AG20443 (cell line): ENCODE data around the gene RTN4IP1.
"Not testable (repeated sequence)": the region's sequence is repeated elsewhere in the genome, so short reads cannot be mapped to it uniquely, and the experiment has no call there.

Experiments
- DNase-seq: peaks from one replicate; pipeline ENCODE4 v3.0.0; 2012; ENCODE audit warnings: low spot score, mixed read lengths

The RTN4IP1 gene

DNA sequence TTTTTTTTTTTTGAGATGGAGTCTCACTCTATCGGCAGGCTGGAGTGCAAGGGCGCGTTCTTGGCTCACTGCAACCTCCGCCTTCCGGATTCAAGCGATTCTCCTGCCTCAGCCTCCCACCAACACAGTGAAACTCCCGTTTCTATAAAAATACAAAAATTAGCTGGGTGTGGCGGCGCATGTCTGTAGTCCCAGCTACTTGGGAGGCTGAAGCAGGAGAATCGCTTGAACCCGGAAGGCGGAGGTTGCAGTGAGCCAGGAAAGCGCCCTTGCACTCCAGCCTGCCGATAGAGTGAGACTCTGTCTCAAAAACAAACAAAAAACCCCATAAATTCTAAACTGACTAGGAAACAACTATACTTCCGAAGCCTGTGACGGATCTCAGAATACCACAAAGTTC lies 1.5 kb downstream of the RTN4IP1 start:
- not testable (repeated sequence) for DNase-seq

DNA sequence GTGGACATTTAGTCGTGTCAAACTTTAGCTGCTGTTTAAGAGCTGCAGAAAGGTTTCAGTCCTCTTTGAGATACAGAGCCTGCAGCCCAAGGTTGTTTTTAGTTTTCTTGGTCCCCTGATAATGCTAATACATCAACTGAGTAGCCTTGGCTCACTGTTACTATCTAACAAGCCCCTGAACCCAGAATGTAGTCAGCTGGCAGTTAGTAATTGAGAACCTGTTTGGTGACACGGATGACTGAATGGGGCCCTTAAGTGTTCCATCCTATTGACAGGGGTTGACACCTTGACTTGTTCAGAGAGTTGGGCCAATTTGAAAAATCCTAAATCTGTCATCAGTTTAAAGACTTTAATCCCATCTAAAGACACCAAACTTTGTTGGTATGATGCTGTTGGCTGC lies 2.8 kb downstream of the RTN4IP1 start:
- DNase-seq = no peak

DNA sequence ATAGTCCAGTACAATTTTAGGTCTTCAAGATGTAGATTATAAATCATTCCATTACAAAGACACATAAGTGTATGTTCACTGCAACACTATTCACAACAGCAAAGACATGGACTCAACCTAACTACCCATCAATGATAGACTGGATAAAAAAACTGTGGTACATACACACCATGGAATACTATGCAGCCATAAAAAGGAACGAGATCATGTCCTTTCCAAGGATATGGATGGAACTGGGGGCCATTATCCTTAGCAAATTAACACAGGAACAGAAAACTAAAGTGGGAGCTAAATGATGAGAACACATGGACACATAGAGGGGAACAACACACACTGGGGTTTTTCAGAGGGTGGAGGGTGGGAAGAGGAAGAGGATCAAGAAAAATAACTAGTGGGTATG lies 6.3 kb downstream of the RTN4IP1 start:
- no peak for DNase-seq

DNA sequence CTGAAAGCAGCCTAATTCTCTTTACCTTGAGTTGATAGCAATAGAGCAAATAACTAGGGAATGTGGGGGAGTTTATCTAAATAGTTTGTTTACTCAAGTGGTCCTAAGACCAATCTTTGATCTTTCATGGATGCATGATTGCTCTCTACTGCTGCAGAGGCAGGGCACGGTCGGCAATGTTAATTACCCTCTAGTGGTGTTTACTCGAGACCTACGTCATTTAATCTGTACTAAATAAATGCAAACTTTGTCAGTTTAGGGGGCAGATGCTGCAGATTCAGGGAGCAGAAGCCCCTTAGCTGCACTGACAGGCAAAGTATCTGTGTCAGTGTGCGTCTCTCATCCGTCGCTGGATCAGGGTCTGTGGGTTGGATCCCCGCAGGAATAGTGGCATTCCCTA lies 6.9 kb downstream of the RTN4IP1 start:
- no peak for DNase-seq

DNA sequence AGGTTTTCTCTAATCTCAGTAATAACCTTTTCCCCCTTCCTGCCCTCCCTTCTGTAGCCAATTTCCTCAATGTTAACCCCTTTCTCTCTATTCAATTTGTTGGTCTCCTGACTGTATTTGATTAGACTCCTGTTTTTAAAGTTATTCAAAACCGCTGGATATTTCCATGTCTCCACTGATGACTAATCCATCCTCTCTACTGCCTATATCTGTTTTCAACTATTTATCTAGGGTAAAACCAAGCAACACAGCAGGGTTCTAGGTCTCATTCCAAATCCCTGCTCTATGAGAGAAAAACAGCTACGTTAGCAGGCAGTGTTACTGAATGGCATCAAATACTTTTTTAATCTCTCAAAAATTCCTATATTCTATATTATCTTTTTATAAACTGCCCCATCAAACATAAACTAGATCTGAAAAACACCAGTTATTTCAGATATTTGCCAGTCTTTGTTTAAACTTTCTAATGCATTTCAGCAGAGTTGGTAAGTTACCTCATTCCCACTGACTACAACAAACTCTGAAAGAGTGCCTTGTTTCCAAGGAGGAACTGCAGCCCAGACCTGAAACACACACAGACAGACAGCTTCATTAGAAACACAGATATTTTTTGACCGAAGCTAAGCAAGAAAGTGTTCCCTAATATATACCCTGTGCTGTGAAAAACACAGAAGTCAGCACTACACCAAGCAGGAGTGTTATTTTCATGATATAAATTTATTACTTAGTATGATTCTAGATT lies 8.2 kb downstream of the RTN4IP1 start:
- no peak for DNase-seq

DNA sequence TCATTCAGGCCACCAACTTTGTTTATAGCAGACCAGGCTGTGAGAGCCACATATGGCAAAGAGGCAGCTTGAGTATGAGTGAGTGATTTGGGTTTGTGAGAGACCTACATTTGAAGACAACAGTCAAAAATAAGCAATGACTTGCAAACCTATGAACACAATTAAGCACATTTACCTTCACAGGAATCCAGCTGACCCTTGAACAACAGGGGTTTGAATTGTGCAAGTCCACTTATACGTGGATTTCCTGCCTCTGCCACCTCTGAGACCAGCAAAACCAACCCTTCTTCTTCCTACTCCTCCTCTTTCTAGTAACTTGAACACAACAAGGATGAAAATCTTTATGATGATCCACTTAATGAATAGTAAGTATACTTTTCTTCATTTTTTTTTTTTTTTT lies 10.1 kb downstream of the RTN4IP1 start:
- no peak for DNase-seq

DNA sequence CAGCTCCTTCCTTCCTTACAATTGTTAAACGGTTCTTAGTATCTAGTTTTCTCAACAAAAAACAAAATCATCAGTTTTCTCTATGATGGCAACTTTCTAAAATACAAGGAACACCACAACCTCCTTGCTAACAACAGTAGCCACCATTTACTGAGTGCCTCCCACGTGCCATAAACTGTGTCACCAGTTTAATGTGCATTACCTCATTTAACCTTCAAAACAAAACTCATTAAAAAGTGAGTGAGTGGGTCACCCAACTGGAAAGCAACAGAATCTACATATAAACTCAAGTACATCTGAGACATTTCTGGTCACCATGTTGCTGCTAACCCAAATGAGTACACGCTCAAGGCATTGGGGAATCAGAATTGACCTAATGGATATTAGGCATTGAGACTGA lies 11.0 kb downstream of the RTN4IP1 start:
- no peak for DNase-seq

DNA sequence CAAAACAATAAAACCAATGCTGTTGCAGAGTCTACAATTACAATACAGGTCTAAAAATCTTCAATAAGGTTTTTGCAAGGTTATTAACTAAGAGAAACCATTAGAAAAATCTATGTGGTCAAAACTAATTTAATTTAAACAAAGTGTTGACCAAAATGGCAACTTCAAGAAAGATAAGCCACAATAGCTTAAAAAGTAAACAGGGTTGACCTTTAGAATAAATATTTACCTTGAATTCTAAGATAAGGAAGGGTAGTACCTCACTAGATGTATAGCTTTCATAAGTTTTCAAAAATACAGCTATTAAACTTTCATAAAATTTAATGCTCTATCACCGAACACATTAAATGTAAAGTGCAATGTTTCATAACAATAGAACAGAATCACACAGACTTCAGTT lies 11.4 kb downstream of the RTN4IP1 start:
- no peak for DNase-seq

DNA sequence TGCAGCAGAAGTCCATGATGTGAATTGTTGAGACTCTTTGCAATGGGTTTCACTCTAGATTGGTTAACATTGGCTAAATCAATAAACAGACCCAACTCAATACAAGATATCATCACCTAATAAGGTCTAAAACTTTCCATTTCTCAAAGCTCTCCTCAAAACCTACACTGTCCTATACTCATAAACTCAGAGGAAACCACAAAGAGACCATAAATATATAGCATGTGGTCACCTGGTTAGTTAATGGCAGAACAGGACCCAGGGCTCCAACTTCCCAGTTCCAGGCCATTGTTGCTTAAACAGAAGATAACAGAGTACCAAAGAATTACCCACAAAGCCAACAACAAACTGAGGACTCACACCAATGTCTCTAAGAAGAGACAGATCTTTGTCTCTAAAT lies 12.0 kb downstream of the RTN4IP1 start:
- no peak for DNase-seq

DNA sequence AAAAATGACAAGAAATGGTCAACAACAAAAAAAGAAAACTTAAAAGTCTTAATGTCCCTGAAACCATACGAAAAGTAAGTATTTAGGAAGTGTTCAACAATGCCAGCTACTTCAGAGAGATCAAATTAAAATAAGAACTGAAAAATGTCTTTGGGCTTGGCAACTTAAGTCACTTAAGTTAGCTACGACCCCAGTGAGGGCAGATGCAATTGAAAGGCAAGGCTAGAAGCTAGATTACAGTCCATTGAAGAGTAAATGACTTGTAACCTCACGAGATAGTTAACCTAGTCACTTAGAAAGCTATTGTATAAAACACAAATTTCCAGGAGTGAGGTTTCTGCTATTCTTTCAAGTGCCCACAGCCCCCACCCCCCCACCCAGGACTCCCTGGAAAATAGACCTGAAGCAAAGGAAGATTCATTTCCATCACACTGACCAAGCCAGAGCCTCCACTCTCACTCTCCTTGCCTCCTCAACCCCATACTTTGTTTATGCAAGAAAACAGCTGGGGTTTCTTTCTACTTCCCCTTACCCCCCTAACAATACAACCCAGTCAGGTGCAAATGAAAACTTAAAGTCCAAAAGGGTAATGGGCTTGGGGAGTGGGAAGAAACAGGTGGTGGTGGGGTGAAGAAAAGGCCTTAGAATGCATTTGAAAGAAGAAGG lies 14.6 kb downstream of the RTN4IP1 start:
- DNase-seq = no peak

DNA sequence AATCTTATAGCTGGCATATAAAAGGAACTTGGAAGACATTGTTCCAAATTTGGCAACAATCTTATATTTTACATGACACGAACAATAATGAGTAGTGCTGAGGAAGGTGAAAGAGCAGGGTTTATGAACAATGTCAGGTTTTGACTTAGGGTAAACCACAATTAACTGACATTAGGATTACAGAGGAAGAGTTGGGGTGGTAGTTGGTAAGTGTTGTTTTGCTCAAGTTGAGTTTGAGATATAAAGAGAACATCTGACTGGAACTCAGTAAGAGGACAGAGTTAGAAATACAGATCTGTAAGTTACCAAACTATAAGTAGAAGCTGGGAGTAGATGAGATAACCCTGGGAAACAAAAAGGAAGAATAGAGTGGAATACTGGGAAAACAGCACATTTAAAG lies 15.1 kb downstream of the RTN4IP1 start:
- no peak for DNase-seq

DNA sequence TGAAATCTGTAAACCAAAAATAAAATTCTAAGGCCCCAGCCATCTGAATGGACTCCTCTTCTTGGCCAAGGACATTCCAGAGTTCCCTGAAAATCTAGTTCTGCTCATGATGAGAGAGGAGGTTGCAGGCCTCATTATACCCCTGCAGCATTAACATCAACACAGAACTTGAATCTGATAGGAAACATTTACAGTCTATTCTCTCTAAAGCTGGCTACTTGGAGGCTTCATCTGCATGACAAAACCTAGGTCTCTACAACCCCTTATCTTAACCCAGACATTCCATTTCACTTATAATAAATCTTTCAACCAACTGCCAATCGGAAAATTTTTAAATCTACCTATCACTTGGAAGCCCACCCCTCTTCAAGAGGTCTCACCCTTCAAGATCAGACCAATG lies 15.7 kb downstream of the RTN4IP1 start:
- DNase-seq = no peak

DNA sequence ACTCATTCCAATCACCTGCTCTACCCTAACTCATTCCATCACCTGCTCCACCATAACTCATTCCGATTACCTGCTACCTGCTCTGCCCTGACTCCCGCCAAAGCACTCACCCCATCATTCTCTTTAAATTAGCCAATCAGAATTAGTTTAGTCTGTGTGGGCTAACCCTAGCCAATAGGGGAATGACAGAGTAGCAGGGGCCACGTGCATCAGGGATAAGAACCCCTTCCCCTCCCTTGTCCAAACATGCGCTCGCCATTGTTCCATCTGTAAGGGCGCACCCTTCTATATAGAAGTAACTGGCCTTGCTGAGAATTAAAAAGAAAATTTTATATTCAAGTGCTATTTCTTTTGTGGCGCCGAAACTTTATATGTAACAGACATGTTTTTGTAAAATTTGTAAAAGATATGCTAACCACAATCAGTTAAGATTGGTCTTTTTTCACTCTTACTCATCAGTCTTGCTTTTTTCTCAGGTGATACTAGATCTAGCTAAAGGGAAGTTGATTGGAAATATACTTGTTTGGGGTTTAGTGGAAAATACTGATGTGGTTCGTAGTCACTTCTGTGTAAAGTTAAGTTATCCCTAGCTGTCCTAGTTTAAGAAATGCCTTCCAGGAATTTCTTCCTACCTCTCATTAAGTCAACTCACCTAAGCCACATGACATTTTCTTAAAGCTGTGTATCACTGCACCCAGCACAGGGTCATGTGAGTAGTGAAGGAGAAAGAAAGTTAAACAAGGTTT lies 16.5 kb downstream of the RTN4IP1 start:
- no peak for DNase-seq

DNA sequence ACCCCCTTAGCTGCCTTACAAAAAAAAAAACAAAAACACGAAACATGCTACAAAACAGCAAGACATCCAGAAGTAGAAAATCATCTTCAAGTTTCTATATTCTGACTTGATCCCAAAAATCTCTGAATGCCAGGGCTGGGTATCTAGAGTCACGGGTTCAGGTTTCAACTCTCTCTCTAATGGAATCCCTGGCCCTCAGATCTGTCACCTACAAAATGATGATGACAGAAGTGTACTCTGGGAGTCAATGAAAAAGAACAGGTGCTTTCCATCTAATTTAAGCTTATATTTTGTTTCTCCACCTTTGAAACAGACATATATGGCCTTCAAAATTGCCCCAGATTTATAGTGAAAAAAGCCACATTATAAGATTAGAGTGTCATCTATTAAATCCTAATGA lies 18.3 kb downstream of the RTN4IP1 start:
- DNase-seq = no peak

DNA sequence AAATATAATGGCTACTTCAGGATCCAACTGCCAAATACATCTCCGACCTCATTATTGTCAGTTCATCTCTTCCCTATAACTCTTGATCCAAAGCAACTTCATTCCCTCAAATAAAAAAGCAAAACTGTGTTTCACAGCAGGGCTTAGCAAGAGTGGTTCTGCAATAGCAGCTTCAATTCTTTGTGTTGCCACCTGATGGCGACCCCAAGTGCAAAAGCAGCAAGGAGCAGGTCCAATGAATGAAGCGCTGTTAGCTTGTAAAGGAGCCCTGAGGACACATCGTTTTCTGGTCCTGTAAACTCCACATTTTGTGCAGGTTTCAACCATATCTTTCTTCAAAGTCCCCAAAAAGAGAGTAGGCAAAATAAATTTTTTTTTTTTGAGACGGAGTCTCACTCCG lies 19.6 kb downstream of the RTN4IP1 start:
- DNase-seq = peak; percentile 12

DNA sequence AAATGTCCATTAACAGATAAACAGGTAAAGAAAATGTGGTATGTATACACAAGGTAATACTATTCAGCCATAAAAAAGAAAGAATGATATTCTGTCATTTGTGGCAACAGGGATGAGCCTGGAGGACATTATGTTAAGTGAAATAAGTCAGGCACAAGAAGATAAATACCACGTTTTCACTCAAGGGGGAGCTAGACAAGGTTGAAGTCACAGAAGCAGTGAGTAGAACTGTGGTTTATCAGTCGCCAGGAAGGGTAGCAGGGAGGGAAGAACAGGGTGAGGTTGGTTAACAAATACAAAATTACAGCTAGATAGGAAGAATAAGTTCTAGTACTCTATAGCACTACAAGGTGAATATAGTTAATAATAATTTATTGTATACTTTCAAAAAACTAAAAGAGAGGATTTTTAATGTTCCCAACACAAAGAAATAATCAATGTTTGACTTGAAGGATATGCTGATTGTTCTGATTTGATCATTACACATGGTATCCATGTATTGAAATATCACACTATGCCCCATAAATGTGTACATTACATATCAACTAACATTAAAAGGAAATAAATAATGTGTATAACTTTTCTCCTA lies 21.1 kb downstream of the RTN4IP1 start:
- DNase-seq = peak; percentile 63

DNA sequence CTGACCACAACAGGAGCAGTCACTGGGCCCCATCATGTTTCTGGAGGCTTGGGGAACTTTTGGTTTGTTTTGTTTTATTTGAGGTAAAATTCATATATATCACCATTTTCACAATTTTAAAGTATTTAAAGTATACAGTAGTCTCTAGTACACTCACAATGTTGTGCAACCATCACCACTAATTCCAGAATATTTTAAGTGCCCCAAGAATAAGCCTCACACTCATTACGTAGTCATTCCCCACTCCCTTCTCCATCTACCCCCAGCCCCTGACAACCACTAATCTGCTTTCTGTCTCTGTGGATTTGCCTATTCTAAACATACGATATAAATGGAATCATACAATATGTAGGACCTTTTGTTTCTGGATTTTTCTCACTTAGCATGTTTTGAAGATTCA lies 29.0 kb downstream of the RTN4IP1 start:
- no peak for DNase-seq

DNA sequence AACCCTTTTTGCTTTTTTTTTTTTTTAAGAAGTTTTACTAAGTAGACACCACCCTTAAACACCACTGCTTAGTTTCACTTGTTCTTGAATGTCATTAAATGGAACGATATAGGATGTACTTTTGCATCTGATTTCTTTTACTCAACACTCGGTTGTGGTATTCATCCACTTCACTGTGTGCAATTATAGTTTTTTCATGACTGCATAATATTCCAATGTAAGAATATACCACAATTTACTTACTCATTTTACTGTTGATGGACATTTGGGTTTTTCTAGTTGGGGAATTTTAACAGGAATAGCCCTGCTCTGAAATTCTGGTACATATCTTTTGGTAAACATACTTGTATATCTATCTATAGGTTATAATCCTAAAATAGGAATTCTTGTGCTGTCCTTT lies 29.9 kb downstream of the RTN4IP1 start:
- no peak for DNase-seq

DNA sequence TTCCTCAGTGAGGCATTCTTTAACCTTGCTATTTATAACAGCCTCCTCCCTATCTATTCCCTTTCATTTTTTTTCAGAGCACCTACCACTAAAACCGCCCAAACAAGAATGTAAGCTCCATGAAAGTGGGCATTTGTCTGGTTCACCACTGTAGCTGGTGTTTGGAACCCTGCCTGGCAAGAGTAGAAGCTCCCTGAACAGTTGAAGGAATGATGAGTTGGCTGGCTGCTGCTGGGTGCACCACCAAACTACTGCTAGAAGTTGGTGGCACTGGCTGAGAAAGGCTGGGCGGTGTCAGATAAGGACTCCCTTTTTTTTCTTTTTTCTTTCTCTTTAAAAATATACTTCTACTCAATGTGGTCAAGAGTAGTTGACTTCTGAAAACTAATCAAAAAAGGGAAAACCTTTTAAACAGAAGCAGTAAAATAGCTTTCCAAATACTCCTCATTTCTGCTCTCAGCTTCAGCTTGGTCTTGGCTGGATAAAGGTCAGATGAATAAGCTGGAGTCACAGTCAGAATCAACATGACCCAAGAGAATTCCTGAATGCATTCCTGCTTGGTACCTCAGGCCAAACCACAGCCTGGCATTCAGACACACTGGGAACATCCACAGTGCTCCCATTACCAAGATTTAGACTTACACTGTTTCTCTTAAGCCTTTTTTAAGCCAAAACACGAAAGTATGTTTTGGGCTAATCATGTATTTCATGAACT lies 38.0 kb downstream of the RTN4IP1 start:
- DNase-seq = peak; percentile 90

DNA sequence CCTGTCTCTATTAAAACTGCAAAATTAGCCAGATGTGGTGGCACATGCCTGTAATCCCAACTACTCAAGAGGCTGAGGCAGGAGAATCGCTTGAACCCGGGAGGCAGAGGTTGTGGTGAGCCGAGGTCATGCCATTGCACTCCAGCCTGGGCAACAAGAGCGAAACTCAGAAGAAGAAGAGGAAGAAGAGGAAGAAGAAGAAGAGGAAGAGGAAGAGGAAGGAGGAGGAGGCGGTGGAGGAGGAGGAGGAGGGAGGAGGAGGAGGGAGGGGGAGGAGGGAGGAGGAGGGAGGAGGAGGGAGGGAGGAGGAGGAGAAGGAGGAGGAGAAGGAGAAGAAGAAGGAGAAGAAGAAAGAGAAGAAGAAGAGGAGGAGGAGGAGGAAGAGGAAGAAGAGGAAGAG lies 40.4 kb downstream of the RTN4IP1 start:
- DNase-seq = not testable (repeated sequence)

DNA sequence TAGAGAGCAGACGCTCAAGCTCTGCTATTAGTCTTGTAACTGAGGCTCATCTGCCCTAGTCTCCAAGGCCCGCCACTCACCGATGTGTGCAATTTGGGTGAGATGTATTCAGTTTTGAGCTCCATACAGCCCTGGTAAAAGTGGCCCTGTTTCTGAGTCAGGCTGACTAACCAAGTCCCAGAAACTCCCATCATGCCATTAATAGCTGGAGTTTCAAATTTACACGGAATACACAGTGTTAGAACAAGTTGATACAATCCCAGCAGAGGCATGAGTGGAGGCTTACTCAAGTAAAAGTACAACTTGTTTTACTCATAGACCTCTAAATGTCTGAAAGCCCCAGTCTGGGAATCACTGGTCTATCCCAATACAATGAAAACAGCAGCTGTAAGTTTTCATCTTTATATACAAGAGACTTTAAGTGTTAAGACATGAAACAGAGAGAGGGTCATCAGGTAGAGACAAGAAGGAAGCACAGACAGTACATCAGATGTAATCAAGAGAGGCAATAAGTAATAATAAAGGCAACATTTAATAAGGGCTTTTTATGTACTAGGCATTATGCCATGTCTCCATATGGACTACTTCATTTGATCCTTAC lies 42.4 kb downstream of the RTN4IP1 start:
- DNase-seq = no peak

DNA sequence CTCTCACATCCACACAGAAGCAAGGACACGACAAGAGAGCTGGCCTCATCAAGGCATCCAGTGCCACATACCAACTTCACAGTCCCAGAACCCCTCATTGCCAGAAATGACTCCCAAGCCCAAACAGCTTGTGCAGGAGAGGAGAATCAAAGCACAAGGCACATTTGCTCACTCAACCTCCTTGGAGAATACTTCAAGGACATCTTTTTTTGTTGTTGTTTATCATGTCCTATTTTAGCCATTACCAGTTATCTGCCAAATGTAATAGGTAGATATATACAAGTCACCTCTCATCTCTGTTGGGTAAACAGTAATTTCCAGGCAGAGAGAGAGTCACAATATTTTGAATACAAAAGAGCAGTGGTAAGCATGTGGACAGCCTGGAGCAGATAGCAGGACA lies 47.8 kb downstream of the RTN4IP1 start:
- no peak for DNase-seq
